Neutrophil (primary cell): ENCODE results near the gene ABLIM1.

Experiments
- H3K27ac ChIP-seq: fragments of 200-600 bp; sonication (generic); 2 replicates; pipeline ENCODE4 v1.5.1; 2016; ENCODE audit warnings: mild to moderate bottlenecking, moderate library complexity
- H3K27me3 ChIP-seq: fragments of 200-600 bp; sonication (generic); 2 replicates; pipeline ENCODE4 v1.6.0; 2016; ENCODE audit warnings: mild to moderate bottlenecking
- H3K36me3 ChIP-seq: fragments of 200-600 bp; sonication (generic); 2 replicates; pipeline ENCODE4 v1.5.1; 2017
- H3K4me1 ChIP-seq, 2 experiments: fragments of 200-600 bp in 1 of 2; sonication (generic) in 1 of 2; 1 replicate in 1 of 2; 2 replicates in 1 of 2; pipeline versions ENCODE4 v1.5.1 to v1.6.1; 2013 to 2016; ENCODE audit warnings: low read depth in 1 of 2, low read length in 1 of 2, mild to moderate bottlenecking in 1 of 2, moderate library complexity in 1 of 2; ENCODE audit not compliant: control insufficient read depth in 1 of 2, insufficient read depth in 1 of 2
- H3K4me3 ChIP-seq, 2 experiments: fragments of 200-600 bp in 1 of 2; sonication (generic) in 1 of 2; 1 replicate in 1 of 2; 2 replicates in 1 of 2; pipeline ENCODE4 v1.5.1; 2013 to 2016; ENCODE audit warnings: low read depth in 1 of 2, low read length in 1 of 2, mild to moderate bottlenecking in 1 of 2, moderate library complexity in 1 of 2
- H3K9me3 ChIP-seq: fragments of 200-600 bp; sonication (generic); 2 replicates; pipeline ENCODE4 v1.5.1; 2016
- CTCF ChIP-seq: fragments of 200-600 bp; sonication (generic); IDR thresholded peaks from 2 replicates; pipeline ENCODE4 v1.5.1; 2016; ENCODE audit warnings: antibody characterized with exemption

Gene ABLIM1

GRCh38 chr10:114626841-114627240, 31.2 kb downstream of the ABLIM1 start:
- H3K9me3 ChIP-seq = no peaks in the 10 kb centered on the region
- TF ChIP-seq CTCF = no peak
- peaks cover 38% of the 10 kb centered on the region for H3K27me3 ChIP-seq
- no peak overlapping the region for H3K27ac ChIP-seq
- H3K4me3 ChIP-seq = no peak overlapping the region
- H3K36me3 ChIP-seq = no peaks in the 10 kb centered on the region
- H3K4me1 ChIP-seq = peaks cover 0 to 7% of the 10 kb centered on the region in 2 experiments

- Histone ChIP-seq H3K27me3 (peaks cover 22% of the 10 kb centered on the region), H3K27ac (no peak overlapping the region), H3K9me3 (no peaks in the 10 kb centered on the region), H3K36me3 (no peaks in the 10 kb centered on the region), H3K4me1 (no peaks in the 10 kb centered on the region), H3K4me3 (no peak overlapping the region)
- TF ChIP-seq CTCF = no peak
These were observed 32.9 kb downstream of the ABLIM1 start for GRCh38 chr10:114624951-114625780.

- Histone ChIP-seq H3K4me1 (no peaks in the 10 kb centered on the region), H3K27me3 (peaks cover 14% of the 10 kb centered on the region), H3K27ac (no peak overlapping the region), H3K36me3 (no peaks in the 10 kb centered on the region), H3K9me3 (no peaks in the 10 kb centered on the region), H3K4me3 (no peak overlapping the region)
- TF ChIP-seq CTCF = no peak
These were observed 33.7 kb downstream of the ABLIM1 start for GRCh38 chr10:114624422-114624821.

- no peak overlapping the region for H3K27ac ChIP-seq
- no peaks in the 10 kb centered on the region for H3K4me1 ChIP-seq
- no peaks in the 10 kb centered on the region for H3K9me3 ChIP-seq
- H3K4me3 ChIP-seq = no peak overlapping the region
- H3K36me3 ChIP-seq = no peaks in the 10 kb centered on the region
- TF ChIP-seq CTCF = no peak
- H3K27me3 ChIP-seq = peaks cover 8% of the 10 kb centered on the region
These were observed 34.3 kb downstream of the ABLIM1 start for GRCh38 chr10:114623661-114624294.

DNA sequence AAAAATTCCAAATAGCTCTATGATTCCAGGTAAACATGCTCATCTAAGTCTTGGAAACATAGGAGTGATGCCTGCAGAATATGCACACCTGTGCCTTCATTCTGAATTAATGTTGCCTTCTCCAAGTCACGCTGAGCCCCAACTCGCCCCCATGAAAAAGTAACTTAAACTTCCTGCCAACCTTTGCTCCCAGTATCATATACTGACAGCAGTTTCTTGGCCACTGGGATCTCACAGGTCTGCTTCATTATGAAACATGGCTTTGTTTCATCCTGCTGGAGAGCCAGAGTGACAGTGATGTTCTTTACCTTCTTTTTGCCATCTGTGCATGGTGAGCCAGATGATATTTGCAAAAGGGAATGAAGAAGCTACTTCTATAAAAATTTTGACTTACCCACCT, 34.9 kb downstream of the ABLIM1 start:
- Histone ChIP-seq H3K27ac (no peak overlapping the region), H3K4me1 (no peaks in the 10 kb centered on the region)
- TF ChIP-seq CTCF = no peak

More for the DNA sequence above, 34.9 kb downstream of the ABLIM1 start:
- Histone ChIP-seq H3K27me3 (peaks cover 5% of the 10 kb centered on the region), H3K36me3 (no peaks in the 10 kb centered on the region), H3K4me3 (no peak overlapping the region), H3K9me3 (no peaks in the 10 kb centered on the region)
